Breast epithelium (tissue), 3 donors: ENCODE measurements around the gene PLS1.

Source experiments
- POLR2A ChIP-seq: fragments of 450-650 bp; IDR thresholded peaks from one replicate; pipeline ENCODE4 v1.6.1; 2016; ENCODE audit warnings: antibody characterized with exemption, mild to moderate bottlenecking, moderate library complexity
- POLR2AphosphoS5 ChIP-seq, 3 donors: sonication (generic); formaldehyde crosslinking; IDR thresholded peaks; one replicate each; pipeline ENCODE4 v1.6.1; 2017; ENCODE audit warnings: antibody characterized with exemption in 3 of 3
- TF ChIP-seq, protein P1 (sequence below), 3 donors: fragments of 450-650 bp; IDR thresholded peaks; one replicate each; pipeline ENCODE4 v1.5.1; 2016 to 2017; ENCODE audit warnings: antibody characterized with exemption in 3 of 3, mild to moderate bottlenecking in 3 of 3, moderate library complexity in 3 of 3

DNA sequence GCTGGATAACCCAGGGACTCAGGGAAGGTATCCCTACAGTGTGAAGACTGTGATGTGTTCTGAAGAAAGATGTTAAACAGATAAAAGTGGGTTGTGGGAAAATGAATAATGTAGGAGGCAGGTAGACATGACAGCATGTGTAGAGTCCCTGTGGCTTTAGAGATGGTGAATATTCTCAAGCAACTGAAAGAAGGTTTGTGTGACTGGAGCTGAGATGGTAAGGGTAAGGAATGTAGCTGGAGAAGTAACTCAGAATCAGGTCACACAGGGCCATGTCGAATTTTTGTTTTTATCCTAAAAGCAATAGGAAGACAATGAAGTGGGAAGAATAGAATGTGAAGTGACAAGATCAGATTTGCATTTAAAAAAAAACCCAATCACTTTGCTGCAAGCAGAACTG, 73.9 kb downstream of the PLS1 start:
- TF ChIP-seq, protein P1, sequence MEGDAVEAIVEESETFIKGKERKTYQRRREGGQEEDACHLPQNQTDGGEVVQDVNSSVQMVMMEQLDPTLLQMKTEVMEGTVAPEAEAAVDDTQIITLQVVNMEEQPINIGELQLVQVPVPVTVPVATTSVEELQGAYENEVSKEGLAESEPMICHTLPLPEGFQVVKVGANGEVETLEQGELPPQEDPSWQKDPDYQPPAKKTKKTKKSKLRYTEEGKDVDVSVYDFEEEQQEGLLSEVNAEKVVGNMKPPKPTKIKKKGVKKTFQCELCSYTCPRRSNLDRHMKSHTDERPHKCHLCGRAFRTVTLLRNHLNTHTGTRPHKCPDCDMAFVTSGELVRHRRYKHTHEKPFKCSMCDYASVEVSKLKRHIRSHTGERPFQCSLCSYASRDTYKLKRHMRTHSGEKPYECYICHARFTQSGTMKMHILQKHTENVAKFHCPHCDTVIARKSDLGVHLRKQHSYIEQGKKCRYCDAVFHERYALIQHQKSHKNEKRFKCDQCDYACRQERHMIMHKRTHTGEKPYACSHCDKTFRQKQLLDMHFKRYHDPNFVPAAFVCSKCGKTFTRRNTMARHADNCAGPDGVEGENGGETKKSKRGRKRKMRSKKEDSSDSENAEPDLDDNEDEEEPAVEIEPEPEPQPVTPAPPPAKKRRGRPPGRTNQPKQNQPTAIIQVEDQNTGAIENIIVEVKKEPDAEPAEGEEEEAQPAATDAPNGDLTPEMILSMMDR (IDR thresholded peaks at IDR 0.05) = no peak
- TF ChIP-seq POLR2A = no peak
- TF ChIP-seq POLR2AphosphoS5 (IDR thresholded peaks at IDR 0.05) = no peak
